Body of pancreas (tissue), 4 donors: ENCODE measurements around the gene TFEC. TPM values are rescaled to one million over a fixed set of nuclear protein-coding genes. Genes with fewer than 3 reads are reported as not detected.

ENCODE experiments used
- ATAC-seq: fragments of 150-250 bp; one replicate; pipeline ENCODE4 v1.9.1; 2016
- DNase-seq, 4 donors: peaks; one replicate each; pipeline ENCODE4 v3.0.0-alpha.2; 2019
- H3K27ac ChIP-seq, 4 donors: fragments of 200-600 bp; sonication (generic); 1 replicate in 3 of 4; 2 replicates in 1 of 4; pipeline versions ENCODE4 v1.5.1 to v1.6.1; 2016 to 2019; ENCODE audit warnings: mild to moderate bottlenecking in 1 of 4, mixed read lengths in 1 of 4, moderate library complexity in 1 of 4
- H3K27me3 ChIP-seq, 2 donors: fragments of 200-600 bp; sonication (generic); one replicate each; pipeline ENCODE4 v1.6.0; 2016; ENCODE audit warnings: mild to moderate bottlenecking in 1 of 2
- H3K36me3 ChIP-seq, 2 donors: fragments of 200-600 bp; sonication (generic); replicated peaks in 1 of 2; 2 replicates each; pipeline ENCODE4 v1.5.1; 2016; ENCODE audit warnings: low read depth in 2 of 2; ENCODE audit not compliant: insufficient read depth in 1 of 2
- H3K4me1 ChIP-seq: fragments of 200-600 bp; sonication (generic); one replicate; pipeline ENCODE4 v1.6.0; 2016
- H3K4me3 ChIP-seq, 2 donors: fragments of 200-600 bp; sonication (generic); 1 replicate in 1 of 2; 2 replicates in 1 of 2; pipeline ENCODE4 v1.5.1; 2016 to 2019
- H3K9me3 ChIP-seq, 3 donors: fragments of 200-600 bp; sonication (generic); 1 replicate in 2 of 3; 2 replicates in 1 of 3; pipeline ENCODE4 v1.5.1; 2016
- CTCF ChIP-seq, 7 experiments: fragments of 450-650 bp in 4 of 7; fragments of 200-600 bp in 3 of 7; sonication (generic) in 3 of 7; IDR thresholded peaks; one replicate each; pipeline ENCODE4 v1.5.1; 2016 to 2019; ENCODE audit warnings: antibody characterized with exemption in 7 of 7
- POLR2A ChIP-seq, 3 donors: fragments of 450-650 bp; IDR thresholded peaks; one replicate each; pipeline ENCODE4 v1.6.1; 2016; ENCODE audit warnings: antibody characterized with exemption in 3 of 3, mild to moderate bottlenecking in 2 of 3
- WGBS, 2 donors: methylation state at CpG; one replicate each; pipeline ENCODE4 v1.1.5; 2017; 5-methylcytosine and 5-hydroxymethylcytosine counted together
- intact Hi-C: fragments of 100-400 bp; cut with DNase I; formaldehyde crosslinking; loops from one replicate; pipeline ENCODE4 v1.15.1; 2023
- total RNA-seq, 2 donors: library from RNA; depleted of rRNA; stranded (reverse); fragments of >200 nt; gene quantifications; one replicate each; pipeline ENCODE4 v1.1.0, GENCODE V29; 2016

TFEC gene
- 1 to 10 TPM in 1 of 2 donors, under 1 TPM in 1; 0.33 to 2.3 TPM for total RNA-seq

- H3K4me3 ChIP-seq = no peak within 1 kb of the TSS
- 29 to 36% methylated on average over 3 of the region's 3 CpGs for WGBS, 2 donors
- DNase-seq = no peak
- ATAC-seq = no peak
- no peak within 1 kb of the TSS for H3K27ac ChIP-seq
- intact Hi-C loops = no loop called here
- no peaks in the 10 kb centered on the region for H3K27me3 ChIP-seq
- no peaks in the 10 kb centered on the region for H3K4me1 ChIP-seq
- H3K36me3 ChIP-seq = no peaks in the 10 kb centered on the region
- H3K9me3 ChIP-seq = no peaks in the 10 kb centered on the region
- no peak for TF ChIP-seq POLR2A (IDR thresholded peaks at IDR 0.05)
- no peak for TF ChIP-seq CTCF (IDR thresholded peaks at IDR 0.05)
Observed at GRCh38 chr7:116030651-116031276, at the start of gene TFEC. TSS of gene TFEC (minus strand) at chr7:116030763. CDS start at chr7:115984441, 46,322 bp downstream.

- no peak for ATAC-seq
- TF ChIP-seq CTCF (IDR thresholded peaks at IDR 0.05) (no peak), POLR2A (IDR thresholded peaks at IDR 0.05) (no peak)
- Histone ChIP-seq H3K4me1 (no peaks in the 10 kb centered on the region), H3K36me3 (no peaks in the 10 kb centered on the region), H3K9me3 (no peaks in the 10 kb centered on the region), H3K27me3 (no peaks in the 10 kb centered on the region), H3K4me3 (no peak overlapping the region), H3K27ac (no peak overlapping the region)
- DNase-seq = no peak
- intact Hi-C loops = no loop called here
- WGBS, 2 donors = 61 to 73% methylated on average over 5 of the region's 5 CpGs
Observed at GRCh38 chr7:116075351-116076145, 45.0 kb upstream of the TFEC start.

- Histone ChIP-seq H3K9me3 (no peaks in the 10 kb centered on the region), H3K36me3 (no peaks in the 10 kb centered on the region), H3K4me1 (no peaks in the 10 kb centered on the region), H3K27ac (no peak overlapping the region), H3K4me3 (no peak overlapping the region), H3K27me3 (no peaks in the 10 kb centered on the region)
- ATAC-seq (no peak), DNase-seq (no peak)
- TF ChIP-seq POLR2A (IDR thresholded peaks at IDR 0.05) = no peak
- TF ChIP-seq CTCF (IDR thresholded peaks at IDR 0.05) = no peak
- intact Hi-C loops = no loop called here
Observed at GRCh38 chr7:116071629-116072028, 41.1 kb upstream of the TFEC start.

- TF ChIP-seq POLR2A (IDR thresholded peaks at IDR 0.05) (no peak), CTCF (IDR thresholded peaks at IDR 0.05) (no peak)
- ATAC-seq (no peak), DNase-seq (no peak)
- intact Hi-C loops = no loop called here
- Histone ChIP-seq H3K27ac (no peak overlapping the region), H3K9me3 (no peaks in the 10 kb centered on the region), H3K36me3 (no peaks in the 10 kb centered on the region), H3K4me3 (no peak overlapping the region), H3K27me3 (no peaks in the 10 kb centered on the region), H3K4me1 (no peaks in the 10 kb centered on the region)
- 70 to 71% methylated on average over 1 of the region's 1 CpG for WGBS, 2 donors
Observed at GRCh38 chr7:116064179-116064578, 33.6 kb upstream of the TFEC start.
